GM21360 (cell line): Measurements from ENCODE around the gene C17orf107.

Experiments
- ATAC-seq: cut with Tn5 transposase; IDR thresholded peaks from one replicate; pipeline ENCODE4 v1.9.1; 2021; ENCODE audit warnings: mild to moderate bottlenecking, moderate library complexity; ENCODE audit not compliant: unreplicated experiment

C17orf107 gene

DNA sequence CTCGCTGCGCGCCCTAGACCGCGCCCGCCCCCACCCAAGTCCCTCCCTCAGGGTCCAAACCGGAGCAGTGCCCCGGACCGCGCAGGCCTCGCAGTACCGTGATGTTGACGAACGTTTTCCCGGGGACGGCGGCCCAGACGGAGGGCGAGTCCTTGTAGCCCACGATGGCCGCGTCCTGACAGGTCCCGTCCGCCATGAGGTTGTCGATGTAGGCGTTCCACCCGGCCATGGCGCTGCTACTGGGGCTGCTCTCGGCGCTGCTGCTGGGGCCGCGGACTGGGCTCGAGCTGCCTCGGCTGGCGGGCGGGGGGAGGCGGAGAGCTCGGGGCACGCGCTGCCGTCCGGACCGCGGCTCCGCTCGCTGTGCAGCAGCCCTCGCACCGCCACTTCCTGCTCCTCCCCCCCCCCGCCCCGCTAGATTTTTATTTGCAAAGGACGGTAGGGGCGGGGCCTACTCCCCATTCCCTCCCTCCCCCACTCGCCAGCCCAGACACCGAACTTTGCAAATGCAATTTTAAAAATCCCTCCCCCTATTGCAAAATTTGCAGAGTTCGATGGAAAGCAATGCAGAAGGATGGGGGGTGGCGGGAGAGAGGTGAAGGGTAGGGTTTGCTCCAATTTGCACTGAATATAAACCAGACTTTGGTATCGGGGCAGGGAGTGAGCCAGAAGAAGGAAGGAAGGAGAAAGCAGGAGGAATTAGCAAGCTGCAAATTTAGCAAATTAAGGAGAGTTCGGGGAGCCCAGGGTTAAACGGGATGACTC, 49.0 kb downstream of the C17orf107 start, which contains the start of gene PFN1:
PFN1 (minus strand) TSS at position 365 of the 765 bp plus-strand sequence; CDS start at position 229, 136 bp downstream.
- ATAC-seq, result no peak

DNA sequence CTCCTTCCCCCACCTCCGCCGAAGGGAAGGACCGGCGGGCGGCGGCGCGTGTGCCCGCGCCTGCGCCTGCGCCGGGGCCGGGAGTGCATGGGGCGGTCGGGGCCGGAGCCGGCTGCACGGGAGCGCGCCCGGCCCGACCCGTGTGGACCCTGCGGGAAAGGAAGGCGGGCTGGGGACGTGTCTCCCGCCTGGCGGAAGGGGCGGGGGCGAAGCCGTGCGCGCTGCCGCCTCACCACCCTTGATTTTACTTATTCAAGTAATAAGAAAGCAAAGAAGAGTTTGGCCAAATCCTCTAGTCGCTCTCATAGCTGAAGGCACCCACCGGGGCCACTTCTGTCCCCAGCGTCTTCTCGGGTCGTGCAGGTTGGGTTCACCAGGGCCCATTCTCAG, 49.6 kb downstream of the C17orf107 start:
- peak; percentile 31 for ATAC-seq

- ATAC-seq, result peak; percentile 19
Measured at GRCh38 chr17:4949321-4950074, 50.2 kb downstream of the C17orf107 start.

GRCh38 chr17:4950075-4950745, 50.9 kb downstream of the C17orf107 start:
- peak; percentile 13 for ATAC-seq

- no peak for ATAC-seq
Measured at GRCh38 chr17:4950746-4951204, 51.4 kb downstream of the C17orf107 start, which contains the start of gene ENO3. ENO3 (plus strand) TSS chr17:4951119; CDS start chr17:4951830, 711 bp downstream.

DNA sequence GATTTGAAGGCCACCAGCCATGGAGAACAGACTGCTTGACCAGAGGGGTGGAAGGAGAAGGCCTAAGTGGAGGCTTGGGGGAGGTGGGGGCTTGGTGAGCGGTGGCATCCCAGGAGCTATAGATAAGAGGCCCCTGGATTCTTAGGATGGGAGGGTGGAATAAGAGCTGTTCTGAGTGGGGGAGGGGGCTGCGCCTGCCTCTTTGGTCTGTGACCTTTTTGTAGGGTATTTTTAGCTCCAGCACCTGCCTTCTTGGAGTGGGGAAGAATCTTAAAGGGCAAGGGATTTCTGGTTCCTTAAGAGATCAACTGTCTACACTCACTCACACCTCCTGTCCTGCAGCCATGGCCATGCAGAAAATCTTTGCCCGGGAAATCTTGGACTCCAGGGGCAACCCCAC, 52.1 kb downstream of the C17orf107 start:
- ATAC-seq, result no peak
